KMS-11 (cell line): Measurements from ENCODE around the gene LAMTOR4.
"Not testable (repeated sequence)": the region's sequence is repeated elsewhere in the genome, so short reads cannot be mapped to it uniquely, and the experiment has no call there.

Source experiments
- H2AFZ ChIP-seq: fragments of 200-600 bp; sonication (generic); 2 replicates; pipeline ENCODE4 v1.6.1; 2016; ENCODE audit warnings: antibody characterized with exemption, mixed run types, low read depth
- H3K27ac ChIP-seq: fragments of 200-600 bp; sonication (generic); 2 replicates; pipeline ENCODE4 v1.6.1; 2016; ENCODE audit warnings: mild to moderate bottlenecking, mixed run types
- H3K27me3 ChIP-seq: fragments of 200-600 bp; sonication (generic); 2 replicates; pipeline ENCODE4 v1.6.1; 2017; ENCODE audit warnings: mild to moderate bottlenecking, low read depth, mixed run types, moderate library complexity; ENCODE audit not compliant: insufficient read depth
- H3K36me3 ChIP-seq: fragments of 200-600 bp; sonication (generic); 2 replicates; pipeline ENCODE4 v1.6.1; 2017; ENCODE audit warnings: mild to moderate bottlenecking, mixed run types; ENCODE audit not compliant: insufficient read depth
- H3K4me1 ChIP-seq: fragments of 200-600 bp; sonication (generic); 2 replicates; pipeline ENCODE4 v1.6.1; 2016; ENCODE audit warnings: mild to moderate bottlenecking, low read depth, mixed run types; ENCODE audit not compliant: poor library complexity, severe bottlenecking
- H3K4me2 ChIP-seq: fragments of 200-600 bp; sonication (generic); 2 replicates; pipeline ENCODE4 v1.7.0; 2016; ENCODE audit warnings: mild to moderate bottlenecking, mixed run types
- H3K4me3 ChIP-seq: fragments of 200-600 bp; sonication (generic); IDR thresholded peaks from 2 replicates; pipeline ENCODE4 v1.6.1; 2017; ENCODE audit warnings: low read depth, low read length, mixed read lengths; ENCODE audit not compliant: insufficient read depth
- H3K79me2 ChIP-seq: fragments of 200-600 bp; sonication (generic); 2 replicates; pipeline ENCODE4 v1.6.1; 2016; ENCODE audit warnings: low read depth, mixed run types; ENCODE audit not compliant: insufficient read depth
- H3K9ac ChIP-seq: fragments of 200-600 bp; sonication (generic); 2 replicates; pipeline ENCODE4 v1.6.1; 2016; ENCODE audit warnings: mild to moderate bottlenecking, mixed run types
- H4K20me1 ChIP-seq: fragments of 200-600 bp; sonication (generic); 2 replicates; pipeline ENCODE4 v1.6.1; 2016; ENCODE audit warnings: mild to moderate bottlenecking, mixed run types; ENCODE audit not compliant: insufficient read depth
- TF ChIP-seq, protein P1 (sequence below): fragments of 200-600 bp; sonication (generic); conservative IDR thresholded peaks from 2 replicates; pipeline ENCODE4 v1.6.1; 2017; ENCODE audit warnings: low read depth, mild to moderate bottlenecking, antibody characterized with exemption, low read length, moderate library complexity, mixed read lengths

The LAMTOR4 gene

DNA sequence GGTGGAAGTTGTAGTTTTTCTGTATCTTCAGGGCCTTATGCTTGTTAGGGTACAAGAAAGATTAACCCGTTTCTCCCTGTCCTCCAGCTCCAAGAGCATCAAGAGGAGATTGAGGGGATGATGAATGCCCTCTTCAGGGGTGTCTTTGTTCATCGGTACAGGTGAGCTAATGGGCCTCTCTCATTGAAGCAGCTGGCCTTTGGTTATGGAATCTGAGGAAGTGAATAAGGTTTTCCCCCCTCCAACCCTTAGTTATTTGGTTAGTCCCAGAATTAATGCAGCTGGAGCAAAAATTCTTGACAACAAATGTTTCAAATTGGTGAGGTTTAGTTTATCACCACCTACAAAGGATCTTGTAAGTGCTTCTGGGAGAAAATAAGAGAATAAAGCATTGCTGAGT is 46.5 kb downstream of the LAMTOR4 start:
- Histone ChIP-seq H3K9ac (no peak overlapping the region), H3K27me3 (peaks cover 3% of the 10 kb centered on the region; the same call in 1 of the 2 replicates), H4K20me1 (no peaks in the 10 kb centered on the region), H3K36me3 (no peaks in the 10 kb centered on the region), H2AFZ (no peak overlapping the region), H3K27ac (no peak overlapping the region), H3K4me2 (no peak overlapping the region), H3K4me1 (peaks cover 6% of the 10 kb centered on the region), H3K4me3 (no peak overlapping the region), H3K79me2 (no peaks in the 10 kb centered on the region)
- TF ChIP-seq, protein P1, sequence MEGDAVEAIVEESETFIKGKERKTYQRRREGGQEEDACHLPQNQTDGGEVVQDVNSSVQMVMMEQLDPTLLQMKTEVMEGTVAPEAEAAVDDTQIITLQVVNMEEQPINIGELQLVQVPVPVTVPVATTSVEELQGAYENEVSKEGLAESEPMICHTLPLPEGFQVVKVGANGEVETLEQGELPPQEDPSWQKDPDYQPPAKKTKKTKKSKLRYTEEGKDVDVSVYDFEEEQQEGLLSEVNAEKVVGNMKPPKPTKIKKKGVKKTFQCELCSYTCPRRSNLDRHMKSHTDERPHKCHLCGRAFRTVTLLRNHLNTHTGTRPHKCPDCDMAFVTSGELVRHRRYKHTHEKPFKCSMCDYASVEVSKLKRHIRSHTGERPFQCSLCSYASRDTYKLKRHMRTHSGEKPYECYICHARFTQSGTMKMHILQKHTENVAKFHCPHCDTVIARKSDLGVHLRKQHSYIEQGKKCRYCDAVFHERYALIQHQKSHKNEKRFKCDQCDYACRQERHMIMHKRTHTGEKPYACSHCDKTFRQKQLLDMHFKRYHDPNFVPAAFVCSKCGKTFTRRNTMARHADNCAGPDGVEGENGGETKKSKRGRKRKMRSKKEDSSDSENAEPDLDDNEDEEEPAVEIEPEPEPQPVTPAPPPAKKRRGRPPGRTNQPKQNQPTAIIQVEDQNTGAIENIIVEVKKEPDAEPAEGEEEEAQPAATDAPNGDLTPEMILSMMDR: no peak

DNA sequence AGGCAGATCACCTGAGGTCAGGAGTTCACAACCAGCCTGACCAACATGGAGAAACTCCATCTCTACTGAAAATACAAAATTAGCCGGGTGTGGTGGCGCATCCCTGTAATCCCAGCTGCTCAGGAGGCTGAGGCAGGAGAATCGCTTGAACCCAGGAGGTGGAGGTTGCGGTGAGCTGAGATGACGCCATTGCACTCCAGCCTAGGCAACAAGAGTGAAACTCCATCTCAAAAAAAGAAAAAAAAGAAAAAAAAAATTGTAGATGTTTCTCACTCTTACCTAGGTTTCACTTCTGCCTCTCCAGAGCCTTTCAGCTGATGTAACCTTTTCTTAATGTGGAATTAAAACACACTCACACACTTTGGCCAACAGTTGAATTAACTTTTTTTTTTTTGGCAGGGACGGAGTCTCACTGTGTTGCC is 47.2 kb downstream of the LAMTOR4 start:
- H3K4me3 ChIP-seq, H3K9ac ChIP-seq, H4K20me1 ChIP-seq, H2AFZ ChIP-seq, H3K79me2 ChIP-seq, H3K4me2 ChIP-seq, H3K27ac ChIP-seq, H3K4me1 ChIP-seq, H3K36me3 ChIP-seq: not testable (repeated sequence)
- H3K27me3 ChIP-seq: peaks cover 10% of the 10 kb centered on the region; the same call in 1 of the 2 replicates

DNA sequence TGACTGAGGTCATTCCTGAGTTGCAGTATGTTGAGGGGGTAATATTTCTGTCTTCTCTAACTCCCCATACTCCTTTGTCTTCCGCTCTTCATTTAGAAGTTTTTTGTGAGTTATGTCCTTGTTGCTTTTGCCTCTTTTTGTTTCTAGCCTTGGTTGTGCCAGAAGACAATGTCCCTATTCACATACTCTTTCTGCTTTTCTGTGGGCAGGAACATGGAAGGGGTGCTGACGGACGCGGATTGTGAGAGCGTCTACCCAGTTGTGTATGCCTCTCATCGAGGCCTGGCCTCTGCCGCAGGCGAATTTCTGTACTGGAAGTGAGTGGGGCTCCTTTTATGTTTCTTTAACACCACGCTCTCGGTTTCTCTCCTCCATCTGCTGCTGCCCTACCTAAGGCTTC is 49.5 kb downstream of the LAMTOR4 start:
- Histone ChIP-seq H3K4me3 (no peak overlapping the region), H3K4me2 (no peak overlapping the region), H3K9ac (no peak overlapping the region), H3K36me3 (no peaks in the 10 kb centered on the region), H2AFZ (no peak overlapping the region), H3K79me2 (no peaks in the 10 kb centered on the region), H4K20me1 (no peaks in the 10 kb centered on the region), H3K4me1 (no peaks in the 10 kb centered on the region), H3K27me3 (peaks cover 26% of the 10 kb centered on the region), H3K27ac (no peak overlapping the region)
- TF ChIP-seq, protein P1: no peak

DNA sequence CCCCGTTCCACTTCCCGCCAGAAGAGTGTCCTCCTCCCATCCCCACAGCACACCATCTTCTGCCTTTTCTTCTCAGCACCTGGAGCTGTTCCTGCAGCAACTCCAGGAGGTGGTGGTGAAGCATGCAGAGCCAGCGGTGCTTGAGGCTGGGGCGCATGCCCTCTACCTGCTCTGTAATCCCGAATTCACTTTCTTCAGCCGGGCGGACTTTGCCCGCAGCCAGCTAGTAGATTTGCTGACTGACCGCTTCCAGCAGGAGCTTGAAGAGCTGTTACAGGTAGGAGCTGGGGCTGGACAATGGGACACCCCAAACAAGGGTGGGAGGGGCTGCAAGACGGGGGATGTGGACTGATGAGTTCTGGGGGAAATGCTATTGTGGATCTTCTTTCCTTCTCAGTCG is 52.0 kb downstream of the LAMTOR4 start:
- no peak overlapping the region for H3K27ac ChIP-seq
- H3K36me3 ChIP-seq: no peaks in the 10 kb centered on the region
- H3K79me2 ChIP-seq: no peaks in the 10 kb centered on the region
- no peak overlapping the region for H3K4me3 ChIP-seq
- TF ChIP-seq, protein P1: no peak
- no peak overlapping the region for H3K9ac ChIP-seq
- no peak overlapping the region for H2AFZ ChIP-seq
- no peak overlapping the region for H3K4me2 ChIP-seq
- peaks cover 45% of the 10 kb centered on the region for H3K27me3 ChIP-seq
- no peaks in the 10 kb centered on the region for H3K4me1 ChIP-seq
- H4K20me1 ChIP-seq: no peaks in the 10 kb centered on the region
